ENCODE data around the gene SH3D21.
A peak's percentile ranks its signal among the peaks of the same experiment; 100 is the strongest.

SH3D21 gene

DNA sequence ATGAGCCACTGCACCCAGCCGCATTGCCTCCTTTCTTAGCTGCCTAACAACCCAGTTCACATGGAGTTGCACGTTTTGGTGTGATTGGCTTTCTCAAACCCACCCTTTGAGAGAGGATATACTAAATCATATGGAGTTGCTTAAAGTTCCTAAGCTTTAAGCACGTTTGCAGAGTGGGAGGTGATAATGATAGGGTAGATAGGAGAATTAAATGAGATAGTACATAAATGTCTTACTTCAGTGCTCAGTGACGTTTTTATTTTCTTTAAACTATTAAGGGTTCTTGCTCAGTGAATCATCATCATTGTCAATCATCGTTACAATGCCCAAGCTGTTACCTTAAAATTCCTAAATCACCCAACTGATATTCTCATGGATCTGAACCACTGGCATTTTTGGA lies 2.9 kb upstream of the SH3D21 start:
- DNase-seq (ENCODE audit: low spot score) (no peak), FAIRE-seq (no peak)

GRCh38 chr1:36303650-36304360 lies 2.4 kb upstream of the SH3D21 start:
- DNase-seq (ENCODE audit: low spot score) (no peak), FAIRE-seq (no peak)

GRCh38 chr1:36304521-36304920 lies 1.6 kb upstream of the SH3D21 start:
- DNase-seq (ENCODE audit: low spot score) (no peak), FAIRE-seq (no peak)

DNA sequence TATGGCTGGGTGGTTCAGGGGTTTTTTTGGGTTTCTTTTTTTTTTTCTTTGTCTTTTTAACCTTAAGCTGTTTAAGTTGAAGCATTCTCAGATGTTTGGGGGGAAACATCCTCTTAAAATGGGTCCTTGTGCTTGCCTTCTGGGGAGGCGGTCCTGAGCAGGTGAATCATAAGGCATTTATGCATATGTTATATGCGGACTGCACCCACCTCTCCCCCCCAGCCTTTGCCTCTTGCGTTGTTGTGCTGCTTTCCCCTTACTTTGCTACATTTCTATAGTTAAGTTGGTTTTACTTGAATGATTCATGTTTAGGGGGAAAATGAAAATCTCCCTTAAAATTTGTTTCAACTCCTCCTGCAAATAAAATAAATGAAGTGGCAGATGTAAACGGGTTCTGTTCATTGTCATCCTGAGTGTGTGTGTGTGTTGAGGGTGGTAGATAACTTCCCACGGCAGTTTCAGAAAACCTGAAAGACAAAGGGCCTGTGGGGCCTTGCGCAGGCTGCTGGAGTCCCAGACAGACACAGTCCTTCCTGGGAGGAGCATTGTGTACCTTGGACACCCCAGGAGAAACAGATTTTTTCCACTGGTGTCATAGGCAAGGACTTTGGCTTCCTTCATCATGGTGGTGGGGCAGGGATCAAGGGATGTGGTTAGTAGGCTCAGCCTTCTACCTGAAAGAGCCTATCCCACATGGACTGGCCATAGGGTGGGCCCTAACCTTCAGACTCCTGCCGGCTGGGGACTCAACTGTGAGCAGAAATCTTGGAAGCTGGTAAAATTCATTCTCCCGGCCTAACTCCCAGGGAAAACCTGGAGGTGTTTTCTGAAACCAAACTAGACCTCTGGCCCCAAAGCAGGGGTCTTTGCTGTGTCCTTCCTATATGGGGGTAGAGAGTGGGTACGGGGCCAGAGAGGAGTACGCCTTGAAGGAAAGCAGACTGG lies 926 bp upstream of the SH3D21 start:
- DNase-seq (ENCODE audit: low spot score) = no peak
- no peak for FAIRE-seq

DNA sequence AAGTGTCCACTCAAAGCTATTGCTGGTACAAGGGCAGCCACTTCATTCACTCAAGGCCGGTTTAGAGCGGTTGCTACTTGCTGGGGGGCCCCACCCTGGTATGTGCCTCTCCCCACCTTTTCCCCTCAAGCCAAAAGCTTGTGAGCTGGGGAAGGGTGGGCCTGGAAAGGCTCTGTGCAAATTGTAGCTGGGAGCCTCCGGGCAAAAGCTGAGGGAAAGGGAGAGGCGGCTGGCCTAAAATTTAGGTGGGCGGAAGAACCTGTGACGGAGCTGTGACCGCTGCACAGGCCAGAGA lies 306 bp upstream of the SH3D21 start:
- DNase-seq (ENCODE audit: low spot score) = no peak
- no peak for FAIRE-seq

GRCh38 chr1:36306902-36307456 lies 811 bp downstream of the SH3D21 start:
- peak; percentile 73 for DNase-seq (ENCODE audit: low spot score)
- FAIRE-seq = no peak

DNA sequence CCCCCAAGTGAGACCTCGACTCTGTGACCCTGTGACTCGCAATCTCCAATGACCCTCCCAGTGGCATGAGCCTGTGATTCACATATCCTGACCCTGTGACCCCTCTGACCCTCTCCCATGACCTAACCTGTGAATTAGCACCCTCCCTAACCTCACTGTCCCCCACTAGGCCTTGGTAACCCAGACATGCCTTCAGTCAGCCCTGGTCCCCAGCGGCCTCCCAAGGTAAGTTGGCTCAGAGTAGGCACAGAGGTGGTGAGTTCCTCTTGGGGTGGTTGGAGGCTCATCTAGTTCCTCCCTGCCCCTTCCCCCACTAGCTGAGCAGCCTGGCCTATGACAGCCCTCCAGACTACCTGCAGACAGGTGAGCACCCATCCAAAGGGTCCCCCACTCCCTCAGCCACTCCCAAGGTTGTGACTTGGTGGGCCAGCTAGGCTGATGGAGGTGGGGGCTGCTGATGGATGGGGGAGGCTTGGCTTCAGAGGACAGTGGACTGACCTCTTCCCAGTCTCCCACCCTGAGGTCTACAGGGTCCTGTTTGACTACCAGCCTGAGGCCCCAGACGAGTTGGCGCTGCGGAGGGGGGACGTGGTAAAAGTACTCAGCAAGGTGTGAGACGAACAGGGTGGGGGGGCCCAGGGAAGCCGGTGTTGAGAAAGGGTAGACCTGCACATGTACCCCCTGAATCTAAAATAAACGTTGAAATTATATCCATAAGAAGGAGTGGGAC lies 1.6 kb downstream of the SH3D21 start:
- no peak for FAIRE-seq
- no peak for DNase-seq (ENCODE audit: low spot score)

- FAIRE-seq = no peak
These were observed 3.2 kb downstream of the SH3D21 start for GRCh38 chr1:36309397-36309796.

GRCh38 chr1:36320291-36320761 lies 14.2 kb downstream of the SH3D21 start:
- no peak for DNase-seq (ENCODE audit: low spot score)
- no peak for FAIRE-seq

More at GRCh38 chr1:36309397-36309796, 3.2 kb downstream of the SH3D21 start:
- no peak for DNase-seq (ENCODE audit: low spot score)

GRCh38 chr1:36320767-36321118 lies 14.6 kb downstream of the SH3D21 start:
- DNase-seq (ENCODE audit: low spot score) = no peak
- no peak for FAIRE-seq

DNA sequence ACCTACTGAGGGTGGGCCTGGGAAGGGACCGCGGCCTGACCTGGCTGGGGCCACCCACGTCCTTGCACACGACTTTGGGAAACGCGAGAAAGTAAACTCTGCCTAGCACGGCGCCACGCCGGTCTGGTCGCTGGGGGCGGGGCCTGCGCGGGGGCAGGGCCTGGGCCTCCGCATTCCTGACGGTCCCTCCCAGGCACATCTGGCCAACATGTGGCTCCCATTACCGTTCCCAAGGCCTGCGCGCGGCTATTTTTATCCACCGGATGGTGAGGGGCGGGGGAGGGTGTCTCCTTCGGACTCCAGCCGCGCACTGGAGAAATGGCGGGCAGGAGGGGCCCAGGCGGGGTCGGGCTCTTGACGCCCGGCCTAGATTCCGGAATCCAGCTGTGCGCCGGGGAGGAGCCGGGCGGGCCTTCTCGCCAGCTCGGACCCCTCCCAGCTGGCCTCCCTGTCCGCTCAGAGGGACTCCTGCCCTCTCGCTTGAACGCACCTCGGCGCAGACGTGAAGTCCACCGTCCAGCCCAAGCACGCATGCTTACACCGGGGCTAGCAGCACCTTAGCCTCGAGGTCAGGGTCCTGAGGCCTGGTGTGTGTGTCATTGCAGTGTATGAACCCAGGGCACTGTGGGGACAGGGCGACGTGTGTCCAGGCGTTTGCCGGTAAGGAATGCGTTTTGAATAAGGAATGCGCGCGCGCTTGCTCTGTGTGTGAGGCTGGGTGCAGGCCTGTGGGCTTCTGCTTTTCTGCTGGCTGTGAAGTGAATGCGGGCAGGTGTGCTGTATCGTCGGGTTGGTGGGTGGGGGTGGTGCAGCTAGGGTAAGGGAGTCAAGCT lies 15.2 kb downstream of the SH3D21 start:
- FAIRE-seq (no peak), DNase-seq (ENCODE audit: low spot score) (no peak)

DNA sequence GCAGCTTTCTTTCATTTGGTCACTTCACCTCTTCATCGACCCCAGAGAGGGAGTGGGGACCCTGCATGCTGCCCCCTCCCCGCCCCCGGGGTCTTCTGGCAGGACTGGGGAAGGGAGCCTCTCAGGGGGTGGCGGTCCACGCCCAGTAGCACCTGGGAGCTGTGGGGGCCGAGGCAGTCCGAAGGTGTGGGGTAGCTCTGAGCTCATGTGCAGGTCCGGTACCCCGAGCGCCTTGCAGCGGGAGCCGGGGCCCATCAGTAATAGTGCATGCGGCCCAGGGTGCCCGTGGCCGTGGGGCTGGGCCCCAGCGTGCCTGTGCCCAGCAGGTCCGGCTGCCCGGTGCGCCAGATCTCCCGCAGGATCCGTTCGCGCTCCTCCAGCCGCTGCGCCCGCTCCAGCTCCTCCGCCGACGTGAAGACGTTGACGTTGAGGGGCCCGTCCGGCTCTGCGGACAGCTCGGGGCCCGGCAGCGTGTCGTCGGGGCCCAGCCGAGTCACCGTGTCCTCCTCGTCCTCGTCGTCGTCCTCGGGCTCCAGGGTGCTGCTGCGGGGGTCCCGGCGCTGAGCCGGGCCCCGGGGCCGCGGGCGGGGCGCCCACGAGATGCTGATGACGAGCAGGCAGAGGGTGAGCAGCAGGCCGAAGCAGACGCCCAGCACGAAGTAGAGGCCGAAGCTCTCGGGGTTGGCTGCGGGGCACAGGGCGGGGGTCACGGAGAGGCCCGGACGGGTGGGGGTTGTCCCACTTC lies 16.0 kb downstream of the SH3D21 start:
- DNase-seq (ENCODE audit: low spot score) (no peak), FAIRE-seq (no peak)

DNA sequence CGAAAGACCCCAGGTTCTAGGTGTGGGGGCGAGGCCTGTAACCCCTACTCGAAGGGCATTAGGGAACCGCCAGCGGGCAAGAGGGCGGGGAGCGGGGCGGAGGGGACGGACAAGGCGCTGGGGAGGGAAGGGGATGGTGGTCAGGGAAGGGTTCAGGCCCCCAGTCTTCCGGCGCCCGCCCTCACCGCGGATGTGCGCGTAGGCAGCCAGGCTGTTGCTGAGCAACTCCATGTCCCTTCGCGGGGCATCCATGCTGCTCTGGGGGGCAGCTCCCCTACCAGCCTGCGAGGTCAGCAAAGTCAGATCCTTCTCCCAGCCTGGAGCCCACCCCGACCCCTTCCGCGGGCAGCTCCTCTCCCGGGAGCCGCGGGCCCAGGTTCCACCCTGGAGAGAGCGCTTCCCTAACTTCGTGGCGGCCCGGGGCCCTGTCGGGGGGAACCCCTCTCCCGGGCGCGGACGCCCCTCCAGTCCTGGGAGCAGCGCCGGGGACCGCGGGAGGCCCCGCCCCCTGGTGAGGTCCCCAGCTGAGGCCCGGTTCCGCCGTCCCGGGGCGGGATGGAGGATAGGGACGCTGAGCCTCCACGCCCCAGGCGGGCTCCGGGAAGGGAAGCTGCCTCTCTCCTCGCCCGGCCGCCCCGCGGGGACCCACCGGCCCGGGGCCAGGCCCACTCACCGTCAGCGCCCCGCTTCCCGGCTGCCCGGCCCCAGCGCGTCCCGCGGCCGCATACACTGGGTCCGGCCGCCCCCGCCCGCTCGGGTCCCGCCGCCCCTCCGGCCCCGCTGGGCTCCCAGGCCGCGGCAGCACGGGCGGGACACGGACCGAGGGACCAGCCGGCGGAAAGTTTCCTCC lies 16.8 kb downstream of the SH3D21 start:
- no peak for FAIRE-seq
- DNase-seq (ENCODE audit: low spot score) = no peak

DNA sequence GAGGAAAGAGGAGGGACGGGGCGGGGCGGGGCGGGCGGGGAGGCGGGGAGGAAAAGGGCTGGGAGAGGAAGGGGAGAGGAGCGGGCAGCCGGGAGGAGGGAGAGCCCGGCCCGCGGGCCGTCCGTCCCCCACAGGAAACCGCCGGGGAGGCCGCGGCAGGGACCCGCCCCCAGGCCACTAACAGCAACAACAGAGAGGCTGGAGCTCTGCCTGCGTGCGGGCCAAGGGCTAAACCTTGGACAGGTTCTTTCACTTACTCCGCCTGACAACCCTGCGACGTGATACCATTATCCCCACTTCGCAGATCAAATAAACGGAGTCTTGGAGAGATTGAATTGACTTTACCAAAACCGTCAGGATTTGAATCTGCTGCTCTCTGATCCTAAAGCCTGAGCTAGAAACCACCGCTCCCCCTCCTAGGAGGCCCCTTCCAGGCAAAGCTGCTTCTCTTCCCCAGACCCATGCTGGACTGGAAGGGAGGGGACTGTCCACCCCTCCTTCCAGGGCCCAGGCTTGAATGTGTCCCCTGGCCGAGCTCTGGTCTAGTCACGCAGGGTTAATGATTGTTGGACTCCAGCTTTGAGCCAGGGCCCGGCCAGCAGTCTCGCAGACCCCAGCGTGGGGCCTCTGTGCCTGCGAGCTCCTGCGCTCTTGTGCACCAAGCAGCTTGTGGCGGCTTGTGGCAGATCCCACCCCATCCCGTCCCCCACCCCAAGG lies 17.6 kb downstream of the SH3D21 start, which contains the start of gene EVA1B:
Gene EVA1B, minus strand, starts transcription at position 10 of the 717 bp plus-strand sequence. CDS start 608 bp downstream, outside the sequence.
- FAIRE-seq (peak; percentile 65), DNase-seq (ENCODE audit: low spot score) (peak; percentile 73)

GRCh38 chr1:36324353-36324703 lies 18.2 kb downstream of the SH3D21 start:
- DNase-seq (ENCODE audit: low spot score) (no peak), FAIRE-seq (no peak)

- DNase-seq (ENCODE audit: low spot score) = no peak
- FAIRE-seq = no peak
These were observed 20.3 kb downstream of the SH3D21 start for GRCh38 chr1:36326499-36326898.

GRCh38 chr1:36327421-36328087 lies 21.4 kb downstream of the SH3D21 start:
- DNase-seq (ENCODE audit: low spot score) (no peak), FAIRE-seq (no peak)

DNA sequence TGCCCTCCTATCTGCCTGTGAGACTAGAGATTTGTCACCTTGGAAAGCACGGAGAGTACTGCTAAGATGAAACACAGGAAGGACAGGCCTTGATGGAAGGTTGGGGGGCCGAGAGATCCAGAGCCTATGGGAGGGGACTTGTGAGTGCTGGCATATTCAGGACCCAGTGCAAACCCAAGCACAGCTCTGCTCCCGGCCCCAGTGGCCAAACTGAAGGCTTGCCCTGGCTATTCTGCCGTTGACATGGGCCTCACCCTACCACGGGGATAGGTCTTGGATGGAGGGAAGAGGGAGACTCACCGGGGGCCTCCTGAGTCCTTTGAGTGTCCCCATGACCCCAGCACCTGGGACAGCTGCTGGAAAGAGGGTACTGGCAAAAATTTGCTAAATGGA lies 21.9 kb downstream of the SH3D21 start:
- FAIRE-seq = no peak
- no peak for DNase-seq (ENCODE audit: low spot score)

Data from RCC 7860 (cell line).